Measurements from ENCODE around the gene MAP3K15. TPM values are rescaled to one million over a fixed set of nuclear protein-coding genes. Genes with fewer than 3 reads are reported as not detected.

Gene MAP3K15
- total RNA-seq, 1 donor from 2014 or later, result 0.82 TPM

DNA sequence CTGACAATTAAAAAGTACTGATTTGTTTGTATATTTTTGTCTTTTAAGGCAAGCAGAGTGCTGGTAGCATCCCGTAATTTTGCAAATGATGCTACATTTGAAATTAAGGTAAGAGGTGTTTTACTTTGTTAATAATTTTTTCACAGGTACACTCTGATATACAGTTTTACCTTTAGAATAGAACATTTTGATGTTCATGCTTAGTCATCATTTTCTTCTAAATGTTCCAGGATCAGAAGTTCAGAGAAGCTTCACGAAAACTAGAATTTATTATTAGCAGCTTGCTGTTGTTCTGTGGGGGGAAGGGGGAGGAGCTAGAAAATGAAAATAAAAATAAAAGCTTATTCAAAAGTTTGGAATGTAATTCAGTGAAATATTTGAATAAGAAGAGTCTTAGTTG is 166.0 kb downstream of the MAP3K15 start:
- no peak for DNase-seq (ENCODE audit: low spot score in 2 of 2)
- FAIRE-seq, result no peak

DNA sequence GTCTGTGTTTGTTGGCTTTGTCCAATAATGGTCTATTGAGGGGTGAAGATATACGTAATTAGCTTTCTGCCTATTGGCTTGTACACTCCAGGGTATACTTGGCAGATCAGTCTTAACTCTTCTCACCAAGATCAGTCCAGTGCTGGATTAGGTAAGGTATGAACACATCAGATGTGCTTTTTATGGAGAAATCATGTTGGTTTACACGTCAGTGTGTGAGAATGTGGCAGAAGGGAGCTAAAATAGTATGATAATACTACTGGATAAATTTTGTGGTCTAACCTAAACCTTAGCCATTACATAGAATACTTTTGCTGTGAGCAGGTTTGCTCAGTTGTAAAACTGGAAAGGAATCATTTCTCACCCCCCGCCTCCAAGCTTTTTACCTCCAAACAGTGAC is 167.4 kb downstream of the MAP3K15 start:
- DNase-seq (ENCODE audit: low spot score in 2 of 2), result no peak
- no peak for FAIRE-seq

DNA sequence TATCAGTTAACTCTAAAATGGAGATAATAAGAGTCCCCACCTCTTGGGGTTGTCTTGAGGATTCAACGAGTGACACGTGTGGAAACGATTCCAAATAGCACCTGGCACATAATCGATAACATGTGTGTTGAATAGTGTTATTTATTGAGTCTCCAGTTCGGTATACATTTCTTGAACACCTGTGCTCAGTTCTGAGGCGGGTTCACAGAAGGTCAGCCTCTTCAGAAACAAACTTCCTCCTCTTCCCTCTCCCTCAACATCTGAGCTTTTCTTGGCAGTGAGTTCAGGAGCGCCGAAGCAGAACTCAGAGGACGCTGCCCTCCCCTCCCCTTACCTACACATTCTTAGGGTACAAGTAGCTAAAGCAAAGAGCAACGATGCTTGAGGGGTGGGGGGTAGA is 170.6 kb downstream of the MAP3K15 start:
- DNase-seq (ENCODE audit: low spot score in 2 of 2) (no peak), FAIRE-seq (no peak)

DNA sequence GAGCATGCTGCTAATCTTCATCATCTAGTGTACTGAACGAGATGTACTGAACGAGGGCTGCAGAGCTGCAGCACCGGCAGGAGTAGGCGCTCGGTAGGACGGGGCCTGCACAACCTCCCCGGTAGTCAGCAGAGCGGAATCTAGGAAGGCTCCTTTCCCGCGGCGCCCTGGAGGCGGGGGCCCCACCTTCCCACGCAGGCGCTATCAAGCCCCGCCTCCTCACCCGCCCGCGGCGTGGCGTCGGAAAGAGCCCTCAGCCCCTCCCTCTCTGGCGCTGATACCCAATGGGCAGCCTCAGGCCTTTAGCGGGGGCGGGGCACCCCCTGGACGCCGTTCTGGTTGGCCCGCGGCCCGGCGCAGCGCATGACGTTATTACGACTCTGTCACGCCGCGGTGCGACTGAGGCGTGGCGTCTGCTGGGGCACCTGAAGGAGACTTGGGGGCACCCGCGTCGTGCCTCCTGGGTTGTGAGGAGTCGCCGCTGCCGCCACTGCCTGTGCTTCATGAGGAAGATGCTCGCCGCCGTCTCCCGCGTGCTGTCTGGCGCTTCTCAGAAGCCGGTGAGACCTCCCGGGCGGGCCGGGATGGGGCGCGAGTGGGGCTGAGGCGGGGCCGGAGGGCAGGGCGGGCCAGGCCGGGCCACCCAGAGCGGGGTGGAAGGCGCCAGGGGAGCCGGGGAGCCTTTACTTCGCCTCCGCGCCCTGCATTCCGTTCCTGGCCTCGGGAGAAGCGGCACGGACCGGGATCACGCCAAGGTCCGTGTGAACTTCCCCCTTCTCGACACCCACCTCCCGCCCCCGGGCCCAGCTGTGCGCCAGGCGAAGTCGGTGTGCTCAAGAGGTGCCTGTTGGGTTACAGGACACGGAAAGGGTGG is 171.5 kb downstream of the MAP3K15 start, which contains the start of gene PDHA1:
PDHA1 (plus strand) TSS at position 393 of the 874 bp plus-strand sequence; CDS start at position 504, 111 bp downstream.
- DNase-seq (ENCODE audit: low spot score in 2 of 2) (peak; percentile 82 to 86), FAIRE-seq (no peak)

DNA sequence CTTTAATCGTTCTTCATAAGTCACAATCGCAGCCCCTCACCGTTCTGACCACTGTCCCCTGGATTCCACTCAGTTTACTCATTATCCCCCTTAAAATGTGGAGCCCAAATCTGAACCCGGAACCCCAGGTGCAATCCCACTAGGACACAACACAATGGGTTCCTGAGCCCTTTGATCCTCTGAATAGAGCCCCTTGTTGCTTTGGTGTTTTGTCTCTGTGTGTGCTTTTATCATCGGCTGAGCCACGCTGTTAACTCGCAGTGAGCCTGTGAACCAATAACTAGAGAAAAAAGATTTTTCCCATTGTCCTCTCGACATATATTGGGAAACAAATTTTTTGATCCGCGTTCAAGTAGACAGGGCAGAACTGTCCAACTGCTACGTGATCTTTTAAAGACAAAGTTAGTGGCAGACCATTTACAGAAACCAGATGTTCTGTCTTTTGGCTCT is 172.2 kb downstream of the MAP3K15 start:
- no peak for DNase-seq (ENCODE audit: low spot score in 2 of 2)
- no peak for FAIRE-seq

DNA sequence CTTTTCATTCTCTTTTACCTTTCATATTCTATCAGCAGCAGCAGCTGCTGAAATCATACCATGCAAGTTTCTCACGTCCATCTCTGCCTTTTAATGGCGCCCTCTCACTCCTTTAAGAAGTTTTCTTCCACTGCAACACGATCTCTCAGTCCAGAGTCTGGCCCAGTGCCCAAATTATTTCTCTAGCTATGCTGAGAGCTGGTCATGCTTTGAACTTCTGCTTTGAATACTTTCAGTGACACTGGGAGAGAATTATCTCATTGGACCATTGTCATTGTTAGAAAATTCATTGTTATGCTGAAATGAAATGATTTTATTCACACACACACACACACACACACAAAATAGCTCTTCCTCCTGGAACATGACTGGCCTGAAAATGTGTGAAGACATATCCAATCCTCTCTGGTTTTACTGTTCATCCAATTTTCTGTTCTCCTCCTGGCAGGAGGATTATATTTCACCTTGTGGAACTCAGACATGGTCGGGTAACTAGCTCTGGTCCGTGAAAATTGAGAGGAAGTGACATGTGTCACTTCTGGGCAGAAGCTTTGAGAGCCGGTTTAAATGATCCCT is 172.9 kb downstream of the MAP3K15 start:
- DNase-seq (ENCODE audit: low spot score in 2 of 2), result no peak

DNA sequence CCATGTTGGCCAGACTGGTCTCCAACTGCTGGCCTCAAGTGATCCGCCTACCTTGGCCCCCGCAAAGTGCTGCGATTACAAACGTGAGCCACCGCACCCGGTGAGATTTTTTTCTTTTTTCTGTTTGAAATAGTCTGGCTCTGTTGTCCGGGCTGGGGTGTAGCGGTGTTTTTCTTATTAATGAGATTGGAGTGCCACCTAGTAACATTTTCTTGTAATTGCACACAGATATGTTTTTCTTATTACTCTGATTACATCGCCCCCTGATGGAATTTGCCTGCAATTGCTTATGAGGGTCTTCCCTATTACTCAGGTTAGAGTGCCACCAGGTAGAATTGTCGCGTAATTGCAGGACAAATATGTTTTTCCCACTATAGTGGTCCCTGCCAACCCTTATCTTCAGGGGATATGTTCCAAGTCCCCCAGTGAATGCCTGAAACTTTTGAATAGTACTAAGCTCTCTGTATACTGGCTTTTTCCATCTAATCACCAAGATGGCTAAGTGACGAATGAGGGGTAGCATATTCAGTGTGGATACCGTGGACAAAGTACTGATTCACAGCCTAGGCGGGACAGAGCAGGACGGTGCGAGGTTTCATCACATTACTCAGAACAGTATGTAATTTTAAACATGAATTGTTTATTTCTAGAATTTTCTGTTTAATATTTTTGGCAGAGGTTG is 180.2 kb downstream of the MAP3K15 start:
- DNase-seq (ENCODE audit: low spot score in 2 of 2) (no peak), FAIRE-seq (no peak)

More for the DNA sequence above, 172.9 kb downstream of the MAP3K15 start:
- FAIRE-seq, result no peak

DNA sequence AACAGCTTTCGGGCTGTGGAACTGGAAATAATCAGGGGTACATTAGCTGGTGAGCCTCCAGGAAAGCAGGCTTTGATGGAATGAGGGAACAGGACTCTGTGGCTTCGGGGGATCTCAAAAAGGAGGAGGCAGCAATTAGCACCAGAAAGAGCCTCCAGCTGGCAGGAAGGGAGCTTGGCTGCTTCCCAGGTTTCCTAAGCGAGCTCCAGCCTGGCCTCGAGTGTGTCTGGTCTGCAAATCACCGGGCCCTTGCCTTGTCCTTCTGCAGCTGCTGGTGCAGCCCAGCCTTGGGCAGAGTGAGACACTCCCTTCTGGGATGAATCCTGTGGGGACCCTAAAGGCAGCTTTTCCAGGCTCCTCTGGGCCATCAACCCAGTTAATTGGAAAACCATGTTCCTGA is 182.3 kb downstream of the MAP3K15 start:
- DNase-seq (ENCODE audit: low spot score in 2 of 2), result no peak
- FAIRE-seq, result no peak

DNA sequence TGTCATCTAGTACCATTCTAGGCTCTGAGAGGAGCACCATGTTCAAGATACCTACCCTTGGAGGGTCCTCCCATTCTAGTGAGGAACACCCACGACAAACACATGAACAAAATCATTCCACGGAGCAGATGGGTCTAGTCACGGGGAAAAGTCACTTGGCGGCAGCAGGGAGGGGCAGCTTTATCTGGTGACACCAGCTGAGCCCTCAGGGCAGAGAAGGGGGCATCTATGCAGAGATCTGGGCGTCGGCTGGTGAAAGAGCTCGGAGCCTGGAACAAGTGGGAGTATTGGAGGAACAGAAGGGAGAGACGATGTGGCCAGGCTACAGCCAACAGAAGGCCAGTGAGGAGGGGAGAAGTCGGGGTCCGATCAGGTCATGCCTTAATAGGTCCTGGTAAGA is 183.5 kb downstream of the MAP3K15 start:
- DNase-seq (ENCODE audit: low spot score in 2 of 2), result no peak

DNA sequence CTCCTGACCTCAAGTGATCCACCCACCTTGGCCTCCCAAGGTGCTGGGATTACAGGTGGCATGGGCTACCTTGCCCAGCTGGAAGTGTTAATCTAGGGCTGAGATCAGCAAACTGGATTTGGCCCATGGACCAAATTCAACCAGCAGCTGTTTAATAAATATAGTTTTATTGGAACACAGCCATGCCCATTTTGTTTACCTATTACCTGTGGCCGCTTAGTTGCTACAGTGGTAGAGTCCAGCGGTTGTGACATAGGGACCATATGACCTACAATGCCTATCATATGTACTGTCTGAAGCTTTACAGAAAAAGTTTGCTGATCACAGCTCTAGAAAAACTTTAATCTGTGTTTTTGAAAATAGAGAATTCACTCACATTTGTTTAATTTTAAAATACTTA is 188.7 kb downstream of the MAP3K15 start:
- no peak for FAIRE-seq
- no peak for DNase-seq (ENCODE audit: low spot score in 2 of 2)

More for the DNA sequence above, 183.5 kb downstream of the MAP3K15 start:
- FAIRE-seq, result no peak

Small RNA genes within 50 kb of the gene (small RNA-seq; reads per million reads assigned to genes)
- not detected for gene RF00019

Other genes starting within 250 kb of the MAP3K15 start
- gene PDHA1, start 171.6 kb downstream of the MAP3K15 start, total RNA-seq, result 56.7 TPM

All from frontal cortex (tissue), 4 donors.